Progenitor cell of endocrine pancreas (in vitro differentiated cells): ENCODE results near the gene LYRM2. TPM values are rescaled to one million over a fixed set of nuclear protein-coding genes. Genes with fewer than 3 reads are reported as not detected.

Source experiments
- DNase-seq: peaks from one replicate; pipeline ENCODE4 v3.0.0; 2021; ENCODE audit warnings: low spot score; ENCODE audit not compliant: unreplicated experiment
- H3K27ac Mint-ChIP-seq: 2 replicates; pipeline ENCODE4 v1.8.0; 2021; ENCODE audit warnings: mild to moderate bottlenecking, moderate library complexity, mixed read lengths
- H3K27me3 Mint-ChIP-seq: 2 replicates; pipeline ENCODE4 v1.8.0; 2021; ENCODE audit warnings: mixed read lengths
- H3K36me3 Mint-ChIP-seq: 2 replicates; pipeline ENCODE4 v1.8.0; 2022; ENCODE audit warnings: mixed read lengths; ENCODE audit not compliant: insufficient read depth
- H3K4me1 Mint-ChIP-seq: 2 replicates; pipeline ENCODE4 v1.8.0; 2021; ENCODE audit warnings: low read depth, mixed read lengths
- H3K4me3 Mint-ChIP-seq: 2 replicates; pipeline ENCODE4 v1.8.0; 2021; ENCODE audit warnings: low read depth, mild to moderate bottlenecking, moderate library complexity, mixed read lengths
- H3K9me3 Mint-ChIP-seq: 2 replicates; pipeline ENCODE4 v1.8.0; 2021; ENCODE audit warnings: low read depth, mixed read lengths
- total RNA-seq: library from RNA; stranded (reverse); gene quantifications from 2 replicates; pipeline ENCODE4 v1.2.1, GENCODE V29; 2021
- TF ChIP-seq, protein P1 (sequence below): fragments of 200-600 bp; sonication (generic); IDR thresholded peaks from one replicate; pipeline ENCODE4 v1.5.0; 2021; ENCODE audit warnings: antibody characterized with exemption, mild to moderate bottlenecking; ENCODE audit not compliant: unreplicated experiment

LYRM2 gene
- total RNA-seq, 1 donor from 2014 or later: 46.5 TPM

GRCh38 chr6:89615882-89616281, 22.7 kb downstream of the LYRM2 start:
- TF ChIP-seq, protein P1, sequence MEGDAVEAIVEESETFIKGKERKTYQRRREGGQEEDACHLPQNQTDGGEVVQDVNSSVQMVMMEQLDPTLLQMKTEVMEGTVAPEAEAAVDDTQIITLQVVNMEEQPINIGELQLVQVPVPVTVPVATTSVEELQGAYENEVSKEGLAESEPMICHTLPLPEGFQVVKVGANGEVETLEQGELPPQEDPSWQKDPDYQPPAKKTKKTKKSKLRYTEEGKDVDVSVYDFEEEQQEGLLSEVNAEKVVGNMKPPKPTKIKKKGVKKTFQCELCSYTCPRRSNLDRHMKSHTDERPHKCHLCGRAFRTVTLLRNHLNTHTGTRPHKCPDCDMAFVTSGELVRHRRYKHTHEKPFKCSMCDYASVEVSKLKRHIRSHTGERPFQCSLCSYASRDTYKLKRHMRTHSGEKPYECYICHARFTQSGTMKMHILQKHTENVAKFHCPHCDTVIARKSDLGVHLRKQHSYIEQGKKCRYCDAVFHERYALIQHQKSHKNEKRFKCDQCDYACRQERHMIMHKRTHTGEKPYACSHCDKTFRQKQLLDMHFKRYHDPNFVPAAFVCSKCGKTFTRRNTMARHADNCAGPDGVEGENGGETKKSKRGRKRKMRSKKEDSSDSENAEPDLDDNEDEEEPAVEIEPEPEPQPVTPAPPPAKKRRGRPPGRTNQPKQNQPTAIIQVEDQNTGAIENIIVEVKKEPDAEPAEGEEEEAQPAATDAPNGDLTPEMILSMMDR: no peak
- Mint-ChIP-seq H3K36me3 (no peaks in the 10 kb centered on the region), H3K9me3 (no peaks in the 10 kb centered on the region), H3K27ac (no peak overlapping the region), H3K4me3 (no peak overlapping the region), H3K4me1 (no peaks in the 10 kb centered on the region), H3K27me3 (no peaks in the 10 kb centered on the region)
- DNase-seq: no peak

DNA sequence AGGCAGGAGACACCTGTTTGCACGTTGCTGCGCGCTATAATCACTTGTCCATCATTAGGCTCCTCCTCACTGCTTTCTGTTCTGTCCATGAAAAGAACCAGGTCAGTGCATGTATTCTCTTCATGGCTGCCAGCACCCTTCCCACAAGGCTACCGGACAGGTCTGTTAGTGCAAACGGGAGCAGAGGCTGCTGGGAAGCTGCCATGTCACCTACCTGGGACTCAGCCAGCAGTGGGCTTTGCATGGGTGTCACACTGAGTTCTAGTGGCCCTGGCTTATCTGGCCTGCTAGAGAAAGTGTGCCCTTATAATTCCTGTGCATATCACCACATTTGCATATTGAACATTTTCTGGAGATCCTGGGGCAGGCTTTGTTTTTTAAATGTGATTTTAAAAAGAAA, 24.8 kb downstream of the LYRM2 start:
- no peaks in the 10 kb centered on the region for H3K4me1 Mint-ChIP-seq
- TF ChIP-seq, protein P1: no peak
- H3K27ac Mint-ChIP-seq: no peak overlapping the region
- H3K4me3 Mint-ChIP-seq: no peak overlapping the region
- no peaks in the 10 kb centered on the region for H3K27me3 Mint-ChIP-seq
- no peak for DNase-seq
- H3K9me3 Mint-ChIP-seq: no peaks in the 10 kb centered on the region
- H3K36me3 Mint-ChIP-seq: no peaks in the 10 kb centered on the region

DNA sequence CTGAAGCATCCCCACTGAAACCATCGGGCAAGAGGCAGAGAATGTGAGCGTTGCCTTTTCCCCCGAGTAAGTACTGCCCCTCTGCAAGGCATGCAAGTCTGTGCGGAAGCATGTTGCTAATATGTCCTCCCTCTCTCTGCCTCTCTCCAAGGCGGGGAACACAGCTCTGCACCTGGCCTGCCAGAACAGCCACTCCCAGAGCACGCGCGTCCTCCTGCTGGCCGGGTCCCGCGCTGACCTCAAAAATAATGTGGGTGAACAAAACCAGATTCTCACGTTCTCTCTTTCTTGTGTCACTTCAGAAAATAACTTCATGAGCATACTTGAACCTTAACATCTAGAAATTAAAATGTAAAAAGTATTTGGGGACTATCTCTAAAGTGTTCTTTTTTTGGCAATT, 26.4 kb downstream of the LYRM2 start:
- Mint-ChIP-seq H3K36me3 (no peaks in the 10 kb centered on the region), H3K27me3 (no peaks in the 10 kb centered on the region), H3K4me3 (no peak overlapping the region), H3K27ac (no peak overlapping the region), H3K4me1 (no peaks in the 10 kb centered on the region), H3K9me3 (no peaks in the 10 kb centered on the region)
- TF ChIP-seq, protein P1: peak; percentile 41
- DNase-seq: no peak

DNA sequence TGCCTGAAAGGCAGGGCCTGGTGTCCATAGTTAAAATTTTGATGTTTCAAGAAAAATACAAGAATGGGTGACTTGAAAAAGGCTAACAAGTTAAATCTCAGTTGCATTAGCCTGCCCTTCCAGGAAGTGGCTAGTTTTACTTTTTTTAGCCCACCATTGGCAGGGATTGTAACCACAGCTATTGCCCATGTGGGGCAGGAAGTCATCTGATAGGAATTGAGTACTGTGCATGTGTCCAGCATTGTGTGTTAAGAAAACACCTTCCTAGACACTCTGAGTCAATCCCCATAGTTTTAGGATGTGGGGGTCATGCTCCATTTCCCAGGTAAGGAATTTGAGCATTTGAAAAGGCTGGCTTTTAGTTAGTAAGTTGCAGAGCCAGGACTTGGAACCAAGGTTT, 26.9 kb downstream of the LYRM2 start:
- TF ChIP-seq, protein P1: no peak
- H3K4me3 Mint-ChIP-seq: no peak overlapping the region

GRCh38 chr6:89610149-89610642, 28.4 kb downstream of the LYRM2 start:
- TF ChIP-seq, protein P1: peak; percentile 85
- no peaks in the 10 kb centered on the region for H3K9me3 Mint-ChIP-seq
- no peaks in the 10 kb centered on the region for H3K27me3 Mint-ChIP-seq
- H3K4me3 Mint-ChIP-seq: no peak overlapping the region
- no peak overlapping the region for H3K27ac Mint-ChIP-seq
- H3K36me3 Mint-ChIP-seq: no peaks in the 10 kb centered on the region
- peak; percentile 51 for DNase-seq
- no peaks in the 10 kb centered on the region for H3K4me1 Mint-ChIP-seq

More for the DNA sequence above, 26.9 kb downstream of the LYRM2 start:
- no peaks in the 10 kb centered on the region for H3K27me3 Mint-ChIP-seq
- DNase-seq: no peak
- no peaks in the 10 kb centered on the region for H3K9me3 Mint-ChIP-seq
- no peak overlapping the region for H3K27ac Mint-ChIP-seq
- H3K4me1 Mint-ChIP-seq: no peaks in the 10 kb centered on the region
- no peaks in the 10 kb centered on the region for H3K36me3 Mint-ChIP-seq
